Gastrocnemius medialis (tissue), 4 donors: ENCODE results near the gene PARVA.

ENCODE experiments used
- POLR2A ChIP-seq, 2 donors: fragments of 450-650 bp; IDR thresholded peaks; one replicate each; pipeline ENCODE4 v1.6.1; 2017; ENCODE audit warnings: antibody characterized with exemption in 2 of 2, mild to moderate bottlenecking in 2 of 2, moderate library complexity in 2 of 2
- TF ChIP-seq, protein P1 (sequence below), 5 experiments: fragments of 450-650 bp in 3 of 5; fragments of 200-600 bp in 2 of 5; sonication (generic) in 2 of 5; IDR thresholded peaks in 4 of 5; conservative IDR thresholded peaks in 1 of 5; 1 replicate in 4 of 5; 2 replicates in 1 of 5; pipeline ENCODE4 v1.5.1; 2016 to 2019; ENCODE audit warnings: antibody characterized with exemption in 5 of 5, mild to moderate bottlenecking in 3 of 5, moderate library complexity in 3 of 5

DNA sequence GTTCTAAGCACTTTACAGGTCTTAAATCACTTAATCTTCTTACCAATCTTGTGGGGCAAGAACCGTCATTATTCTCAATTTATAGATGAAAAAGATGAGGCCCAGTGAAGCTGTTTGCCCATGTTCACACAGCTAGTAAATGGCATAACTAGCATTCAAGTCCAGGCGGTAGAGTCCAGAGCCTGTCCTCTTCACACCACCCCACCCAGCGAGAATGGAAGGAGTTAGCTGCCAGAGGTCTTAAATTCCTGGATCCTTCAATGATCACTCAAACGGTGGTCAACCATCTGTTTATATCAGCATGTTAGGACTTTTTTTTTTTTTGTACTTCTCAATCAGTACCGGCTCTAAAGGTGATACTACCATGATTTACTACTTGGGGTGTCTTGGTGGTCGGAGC is 43.3 kb downstream of the PARVA start:
- TF ChIP-seq, protein P1, sequence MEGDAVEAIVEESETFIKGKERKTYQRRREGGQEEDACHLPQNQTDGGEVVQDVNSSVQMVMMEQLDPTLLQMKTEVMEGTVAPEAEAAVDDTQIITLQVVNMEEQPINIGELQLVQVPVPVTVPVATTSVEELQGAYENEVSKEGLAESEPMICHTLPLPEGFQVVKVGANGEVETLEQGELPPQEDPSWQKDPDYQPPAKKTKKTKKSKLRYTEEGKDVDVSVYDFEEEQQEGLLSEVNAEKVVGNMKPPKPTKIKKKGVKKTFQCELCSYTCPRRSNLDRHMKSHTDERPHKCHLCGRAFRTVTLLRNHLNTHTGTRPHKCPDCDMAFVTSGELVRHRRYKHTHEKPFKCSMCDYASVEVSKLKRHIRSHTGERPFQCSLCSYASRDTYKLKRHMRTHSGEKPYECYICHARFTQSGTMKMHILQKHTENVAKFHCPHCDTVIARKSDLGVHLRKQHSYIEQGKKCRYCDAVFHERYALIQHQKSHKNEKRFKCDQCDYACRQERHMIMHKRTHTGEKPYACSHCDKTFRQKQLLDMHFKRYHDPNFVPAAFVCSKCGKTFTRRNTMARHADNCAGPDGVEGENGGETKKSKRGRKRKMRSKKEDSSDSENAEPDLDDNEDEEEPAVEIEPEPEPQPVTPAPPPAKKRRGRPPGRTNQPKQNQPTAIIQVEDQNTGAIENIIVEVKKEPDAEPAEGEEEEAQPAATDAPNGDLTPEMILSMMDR (IDR thresholded peaks at IDR 0.05 in 4 of 5, conservative IDR thresholded peaks at IDR 0.05 in 1 of 5): no peak
- no peak for TF ChIP-seq POLR2A (IDR thresholded peaks at IDR 0.05)
